KMS-11 (cell line): ENCODE measurements around the gene ZMYND8.

Experiments used
- H2AFZ ChIP-seq: fragments of 200-600 bp; sonication (generic); 2 replicates; pipeline ENCODE4 v1.6.1; 2016; ENCODE audit warnings: antibody characterized with exemption, mixed run types, low read depth
- H3K27ac ChIP-seq: fragments of 200-600 bp; sonication (generic); 2 replicates; pipeline ENCODE4 v1.6.1; 2016; ENCODE audit warnings: mild to moderate bottlenecking, mixed run types
- H3K27me3 ChIP-seq: fragments of 200-600 bp; sonication (generic); 2 replicates; pipeline ENCODE4 v1.6.1; 2017; ENCODE audit warnings: mild to moderate bottlenecking, low read depth, mixed run types, moderate library complexity; ENCODE audit not compliant: insufficient read depth
- H3K36me3 ChIP-seq: fragments of 200-600 bp; sonication (generic); 2 replicates; pipeline ENCODE4 v1.6.1; 2017; ENCODE audit warnings: mild to moderate bottlenecking, mixed run types; ENCODE audit not compliant: insufficient read depth
- H3K4me1 ChIP-seq: fragments of 200-600 bp; sonication (generic); 2 replicates; pipeline ENCODE4 v1.6.1; 2016; ENCODE audit warnings: mild to moderate bottlenecking, low read depth, mixed run types; ENCODE audit not compliant: poor library complexity, severe bottlenecking
- H3K4me2 ChIP-seq: fragments of 200-600 bp; sonication (generic); 2 replicates; pipeline ENCODE4 v1.7.0; 2016; ENCODE audit warnings: mild to moderate bottlenecking, mixed run types
- H3K4me3 ChIP-seq: fragments of 200-600 bp; sonication (generic); IDR thresholded peaks from 2 replicates; pipeline ENCODE4 v1.6.1; 2017; ENCODE audit warnings: low read depth, low read length, mixed read lengths; ENCODE audit not compliant: insufficient read depth
- H3K79me2 ChIP-seq: fragments of 200-600 bp; sonication (generic); 2 replicates; pipeline ENCODE4 v1.6.1; 2016; ENCODE audit warnings: low read depth, mixed run types; ENCODE audit not compliant: insufficient read depth
- H3K9ac ChIP-seq: fragments of 200-600 bp; sonication (generic); 2 replicates; pipeline ENCODE4 v1.6.1; 2016; ENCODE audit warnings: mild to moderate bottlenecking, mixed run types
- H4K20me1 ChIP-seq: fragments of 200-600 bp; sonication (generic); 2 replicates; pipeline ENCODE4 v1.6.1; 2016; ENCODE audit warnings: mild to moderate bottlenecking, mixed run types; ENCODE audit not compliant: insufficient read depth
- CTCF ChIP-seq: fragments of 200-600 bp; sonication (generic); conservative IDR thresholded peaks from 2 replicates; pipeline ENCODE4 v1.6.1; 2017; ENCODE audit warnings: low read depth, mild to moderate bottlenecking, antibody characterized with exemption, low read length, moderate library complexity, mixed read lengths

ZMYND8 gene

DNA sequence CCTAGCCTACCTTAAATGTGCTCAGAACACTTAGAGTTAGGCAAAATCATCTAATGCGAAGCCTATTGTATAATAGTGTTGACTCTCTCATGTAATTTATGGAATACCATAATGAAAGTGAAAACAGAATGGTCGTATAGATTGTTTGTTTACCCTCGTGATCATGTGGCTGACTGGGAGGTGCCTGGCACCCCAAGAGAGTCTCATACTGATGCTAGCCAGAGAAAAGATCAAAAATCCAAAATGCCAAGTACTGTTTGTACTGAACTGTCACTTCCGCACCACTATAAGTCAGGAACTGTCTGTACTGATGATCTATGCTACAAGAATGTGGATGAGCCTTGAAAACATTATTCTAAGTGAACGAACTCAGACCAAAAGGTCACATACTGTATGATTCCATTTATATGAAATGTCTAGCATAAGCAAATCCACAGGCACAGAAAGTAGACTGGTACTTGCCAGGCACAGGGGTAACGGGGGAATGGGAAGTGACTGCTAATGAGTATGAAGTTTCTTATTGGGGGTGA, 22.4 kb downstream of the ZMYND8 start:
- H3K27me3 ChIP-seq, result no peaks in the 10 kb centered on the region
- no peaks in the 10 kb centered on the region for H3K36me3 ChIP-seq
- no peak overlapping the region for H3K9ac ChIP-seq
- H3K4me3 ChIP-seq, result no peak overlapping the region
- H3K27ac ChIP-seq, result no peak overlapping the region
- H3K4me1 ChIP-seq, result no peaks in the 10 kb centered on the region
- H4K20me1 ChIP-seq, result no peaks in the 10 kb centered on the region
- no peak for TF ChIP-seq CTCF
- H3K79me2 ChIP-seq, result peaks cover 33% of the 10 kb centered on the region; the same call in 1 of the 2 replicates
- no peak overlapping the region for H3K4me2 ChIP-seq
- no peak overlapping the region for H2AFZ ChIP-seq

DNA sequence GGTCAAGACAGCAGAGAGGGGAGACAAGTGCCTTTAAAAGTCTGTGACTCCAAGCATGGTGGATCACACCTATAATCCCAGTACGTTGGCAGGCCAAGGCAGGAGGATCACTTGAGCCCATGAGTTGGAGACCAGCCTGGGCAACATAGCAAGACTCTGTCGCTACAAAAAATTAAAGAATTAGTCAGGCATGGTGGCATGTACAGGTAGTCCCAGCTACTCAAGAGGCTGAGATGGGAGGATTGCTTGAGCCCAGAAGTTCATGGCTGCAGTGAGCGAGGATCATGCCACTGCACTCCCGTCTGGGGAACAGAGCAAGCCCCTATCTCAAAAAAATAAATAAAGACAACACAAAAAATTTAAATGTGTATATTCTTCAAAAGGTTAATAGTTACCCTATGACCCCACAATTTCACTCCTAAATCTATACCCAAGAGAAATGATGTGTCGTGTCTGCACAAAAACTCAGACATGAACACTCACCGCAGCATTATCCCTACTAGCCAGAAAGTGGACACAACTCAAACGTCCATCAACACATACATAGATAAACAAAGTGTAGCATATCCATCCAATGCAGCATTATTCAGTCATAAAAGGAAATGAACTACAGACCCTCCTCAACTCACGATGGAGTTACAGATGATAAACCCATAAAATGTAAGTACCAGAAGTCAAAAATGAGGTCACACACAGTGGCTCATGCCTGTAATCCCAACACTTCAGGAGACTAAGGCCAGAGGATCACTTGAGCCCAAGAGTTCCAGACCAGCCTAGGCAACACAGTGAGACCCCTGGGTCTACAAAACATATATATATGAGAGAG, 23.9 kb downstream of the ZMYND8 start:
- no peak overlapping the region for H3K4me2 ChIP-seq
- H3K9ac ChIP-seq, result no peak overlapping the region
- H3K79me2 ChIP-seq, result peaks cover 35% of the 10 kb centered on the region; the same call in 1 of the 2 replicates
- H3K27me3 ChIP-seq, result no peaks in the 10 kb centered on the region
- no peaks in the 10 kb centered on the region for H3K36me3 ChIP-seq
- no peaks in the 10 kb centered on the region for H3K4me1 ChIP-seq
- no peak for TF ChIP-seq CTCF
- no peaks in the 10 kb centered on the region for H4K20me1 ChIP-seq
- H3K4me3 ChIP-seq, result no peak overlapping the region
- no peak overlapping the region for H3K27ac ChIP-seq
- no peak overlapping the region for H2AFZ ChIP-seq

DNA sequence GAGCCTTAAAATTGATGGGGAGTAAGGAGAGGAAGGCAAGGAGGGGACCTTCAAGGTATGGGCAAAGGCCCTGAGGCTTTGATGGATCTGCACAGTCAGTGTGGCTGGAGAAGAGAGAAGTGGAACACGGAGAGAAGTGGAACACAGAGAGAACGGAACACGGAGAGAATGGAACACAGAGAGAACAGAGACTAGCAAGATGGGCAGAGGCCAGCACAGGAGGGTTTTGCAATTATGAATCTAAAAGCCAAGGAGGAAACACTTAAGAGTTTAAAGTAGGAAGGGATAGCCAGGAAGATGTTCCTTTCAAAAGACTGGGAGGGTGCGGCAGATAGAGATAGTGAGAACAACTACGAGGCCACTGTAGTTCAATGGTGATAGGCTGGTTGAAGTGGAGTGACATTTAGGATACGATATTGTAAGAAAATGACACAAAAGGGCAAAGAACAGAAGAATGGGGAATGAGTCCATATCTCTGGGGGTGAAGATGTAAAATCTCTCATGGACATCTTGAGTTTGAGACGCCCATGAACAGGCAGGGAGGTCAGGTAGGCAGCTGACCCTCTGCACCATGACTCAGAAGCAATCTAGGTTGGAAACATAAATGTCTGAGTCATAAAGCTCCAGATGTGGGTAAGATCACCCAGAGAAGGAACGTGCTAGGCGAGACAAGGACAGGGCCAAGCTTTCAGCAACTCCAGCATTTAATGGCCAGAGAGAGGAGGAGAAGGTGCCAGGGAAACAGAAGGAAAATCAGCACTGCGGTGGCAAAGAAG, 25.4 kb downstream of the ZMYND8 start:
- Histone ChIP-seq H3K4me3 (no peak overlapping the region), H3K4me1 (no peaks in the 10 kb centered on the region), H3K9ac (no peak overlapping the region), H3K36me3 (no peaks in the 10 kb centered on the region), H3K27me3 (no peaks in the 10 kb centered on the region), H3K4me2 (no peak overlapping the region), H4K20me1 (no peaks in the 10 kb centered on the region), H3K79me2 (peaks cover 36% of the 10 kb centered on the region; the same call in 1 of the 2 replicates), H2AFZ (no peak overlapping the region), H3K27ac (no peak overlapping the region)
- no peak for TF ChIP-seq CTCF

- H3K4me2 ChIP-seq, result no peak overlapping the region
- H3K27ac ChIP-seq, result no peak overlapping the region
- H3K36me3 ChIP-seq, result no peaks in the 10 kb centered on the region
- peaks cover 34% of the 10 kb centered on the region; the same call in 1 of the 2 replicates for H3K79me2 ChIP-seq
- no peak overlapping the region for H3K9ac ChIP-seq
- H3K27me3 ChIP-seq, result no peaks in the 10 kb centered on the region
- H2AFZ ChIP-seq, result no peak overlapping the region
- no peak overlapping the region for H3K4me3 ChIP-seq
- TF ChIP-seq CTCF, result no peak
- no peaks in the 10 kb centered on the region for H3K4me1 ChIP-seq
- H4K20me1 ChIP-seq, result no peaks in the 10 kb centered on the region
These were observed 26.4 kb downstream of the ZMYND8 start for GRCh38 chr20:47330071-47330470.
